Endometrium (tissue), 2 donors: ENCODE data around the gene GABRA4.

Experiments used
- FAIRE-seq: peaks from 2 replicates; lab custom pipeline; 2012; peaks lifted over from hg19 to GRCh38; lab: Jason Lieb, UNC
- donor health status: control.
- donor health status: control.

The GABRA4 gene

GRCh38 chr4:46993075-46994006, at the start of gene GABRA4:
Gene GABRA4, minus strand, starts transcription at chr4:46993581. Its CDS starts 157 bp downstream, at chr4:46993424.
- no peak for FAIRE-seq

DNA sequence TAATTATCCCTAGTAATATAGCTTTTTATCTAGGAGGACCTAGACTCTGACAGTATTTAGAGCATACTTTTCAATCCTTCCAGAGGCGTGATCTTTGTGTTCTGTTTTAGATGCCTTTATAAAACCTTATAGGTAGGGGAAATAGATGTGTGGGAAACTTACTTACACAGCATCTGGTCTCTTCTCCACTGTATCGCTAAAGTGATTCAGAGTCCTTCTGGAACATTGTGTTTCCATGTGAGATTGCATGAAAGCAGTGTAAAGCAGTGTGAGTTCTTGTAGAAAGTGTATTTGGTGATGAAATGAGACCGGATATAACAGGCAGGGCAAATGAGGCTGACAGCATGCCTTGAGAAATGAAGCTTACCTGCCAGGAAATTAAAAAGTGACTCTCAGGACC, 47.4 kb upstream of the GABRA4 start:
- FAIRE-seq: no peak

DNA sequence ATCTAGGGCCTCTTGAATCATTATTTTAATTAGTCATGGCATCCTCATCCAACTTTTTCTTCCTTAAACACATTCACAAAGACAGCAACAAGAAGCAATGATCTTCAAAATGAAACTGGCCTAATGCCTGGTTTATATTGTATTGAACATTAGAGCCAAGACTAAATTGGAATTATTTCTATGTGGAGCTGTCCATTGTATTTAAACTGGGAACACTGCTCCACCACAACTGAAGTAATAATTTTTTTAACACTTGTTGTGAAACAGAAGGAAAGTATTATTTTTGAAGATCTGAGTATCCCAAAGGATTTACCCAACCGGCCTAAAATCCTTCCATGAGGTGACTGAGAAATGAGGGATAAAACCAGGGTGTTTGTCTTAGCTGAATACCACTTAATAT, 44.9 kb upstream of the GABRA4 start:
- no peak for FAIRE-seq

- FAIRE-seq: no peak
These were observed 39.2 kb upstream of the GABRA4 start for GRCh38 chr4:47032405-47033106.

DNA sequence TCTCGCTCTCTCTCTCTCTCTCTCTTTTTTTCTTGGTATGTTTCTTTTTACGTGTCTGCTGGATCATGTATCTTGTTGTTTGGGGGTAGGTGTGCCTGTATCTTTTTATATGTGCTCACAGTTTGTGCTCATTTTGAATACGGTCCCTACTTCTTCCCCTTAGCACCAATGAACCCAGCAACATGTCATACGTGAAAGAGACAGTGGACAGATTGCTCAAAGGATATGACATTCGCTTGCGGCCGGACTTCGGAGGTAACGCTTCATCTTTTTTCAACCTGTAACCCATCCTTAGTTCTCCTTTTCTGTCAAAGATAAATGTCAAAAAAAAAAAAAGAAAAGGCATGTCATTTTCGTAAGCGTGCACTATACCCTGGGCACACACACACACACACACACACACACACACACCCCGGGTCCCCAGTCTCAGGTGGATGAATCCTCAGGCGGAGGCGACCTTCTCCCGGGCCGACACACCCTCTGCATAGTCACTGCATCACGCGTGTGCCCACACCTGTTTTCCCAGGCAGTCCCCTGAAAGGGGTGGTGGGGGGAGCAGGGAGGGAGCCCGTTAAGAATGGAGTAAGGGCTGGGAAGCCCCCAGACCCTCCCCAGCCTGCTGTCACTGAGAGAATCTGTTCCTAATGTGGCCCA, 38.5 kb upstream of the GABRA4 start:
- FAIRE-seq: no peak

- FAIRE-seq: no peak
These were observed 37.8 kb upstream of the GABRA4 start, which contains the start of gene GABRB1 for GRCh38 chr4:47031011-47031678. Gene GABRB1, plus strand, starts transcription at chr4:47031567.

DNA sequence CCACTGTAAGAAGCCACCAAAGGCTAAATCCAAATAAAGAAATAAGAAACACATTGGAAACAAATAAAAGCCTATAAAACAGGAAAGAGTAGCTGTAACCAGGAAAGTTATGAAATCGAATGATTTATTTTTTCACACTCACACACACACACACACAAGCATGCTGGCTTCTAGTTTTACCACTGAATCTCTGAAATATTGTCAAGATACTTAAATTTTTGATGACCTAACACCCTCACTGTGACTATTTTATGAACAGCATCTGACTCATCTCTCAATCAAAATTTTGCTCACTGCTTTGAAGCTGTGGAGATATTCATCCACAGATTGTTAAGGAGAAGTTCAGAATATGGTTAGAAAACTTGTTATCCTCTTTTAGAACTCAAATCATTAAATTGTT, 24.1 kb upstream of the GABRA4 start:
- FAIRE-seq: no peak

DNA sequence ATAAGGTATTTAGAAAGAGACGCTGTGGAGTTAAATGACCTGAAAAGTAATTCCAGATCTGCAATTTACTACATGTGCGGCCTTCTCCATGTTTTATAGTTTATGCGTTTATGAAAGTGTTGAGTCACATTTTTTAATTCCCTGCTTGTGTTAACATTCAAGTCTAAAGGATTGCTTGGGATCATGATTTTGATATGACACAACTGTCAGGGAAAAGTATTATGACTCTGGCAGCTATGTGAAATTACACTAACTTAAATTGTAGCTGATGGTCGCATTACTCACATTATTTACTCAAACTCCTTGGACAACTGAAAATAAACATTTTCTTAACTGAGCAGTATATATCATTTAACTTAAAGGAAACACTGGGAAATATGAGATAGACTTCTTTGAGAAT, 23.7 kb upstream of the GABRA4 start:
- no peak for FAIRE-seq

DNA sequence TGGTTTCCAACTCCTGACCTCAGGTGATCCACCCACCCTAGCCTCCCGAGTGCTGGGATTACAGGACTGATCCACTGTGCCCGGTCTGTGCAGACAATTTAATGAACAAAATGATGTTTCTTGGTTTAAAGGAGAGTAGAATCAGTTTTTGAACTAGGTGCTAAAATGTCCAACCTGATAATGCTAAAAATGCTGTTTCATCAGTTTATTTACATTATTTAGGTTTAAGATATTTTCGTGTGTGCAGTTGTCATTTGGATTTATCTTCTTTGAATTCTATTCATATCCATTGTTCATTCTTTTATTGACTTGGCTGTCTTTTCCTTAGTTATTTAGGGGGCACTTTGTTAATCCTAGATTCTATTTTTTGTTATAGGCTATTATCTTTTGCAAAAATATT, 20.0 kb upstream of the GABRA4 start:
- FAIRE-seq: no peak

GRCh38 chr4:47012676-47013075, 19.3 kb upstream of the GABRA4 start:
- no peak for FAIRE-seq

GRCh38 chr4:47010912-47011446, 17.6 kb upstream of the GABRA4 start:
- no peak for FAIRE-seq

GRCh38 chr4:47010347-47010911, 17.0 kb upstream of the GABRA4 start:
- FAIRE-seq: no peak

DNA sequence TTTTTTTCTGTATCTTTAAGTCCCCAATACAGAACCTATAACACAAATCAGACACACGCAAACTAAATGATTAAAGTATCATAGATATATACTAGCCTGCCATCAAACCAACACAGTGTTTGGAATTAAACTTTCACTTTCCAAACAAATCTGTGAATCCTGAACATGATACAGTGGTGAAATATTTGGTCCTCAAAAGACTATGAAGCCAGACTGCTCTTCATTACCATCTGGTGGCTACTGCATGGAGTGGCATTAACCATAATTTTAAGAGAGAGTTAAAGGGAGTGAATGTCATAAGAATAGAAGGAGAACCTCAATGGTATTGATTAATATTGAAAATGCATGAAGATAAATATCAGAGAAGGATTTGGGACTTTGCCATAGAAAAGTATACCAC, 9.2 kb upstream of the GABRA4 start:
- no peak for FAIRE-seq

DNA sequence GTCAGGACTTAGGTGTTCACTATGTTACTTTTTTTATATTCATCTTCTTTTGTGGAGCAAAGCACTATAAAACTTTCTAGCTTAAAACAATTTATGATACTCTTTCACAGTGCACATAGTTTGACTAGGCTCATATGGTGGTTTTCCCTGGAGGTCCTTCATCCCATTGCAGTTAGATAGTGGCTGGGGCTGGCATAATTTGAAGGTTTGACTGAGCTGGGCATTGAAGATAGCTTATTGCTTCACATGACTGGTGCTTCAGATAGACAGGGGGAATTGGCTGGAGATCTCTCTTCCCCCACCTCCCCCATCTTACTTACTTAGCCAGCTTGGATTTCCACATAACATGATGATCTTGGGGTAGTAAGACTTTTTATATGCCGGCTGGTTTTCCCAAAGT, 7.0 kb upstream of the GABRA4 start:
- FAIRE-seq: no peak

DNA sequence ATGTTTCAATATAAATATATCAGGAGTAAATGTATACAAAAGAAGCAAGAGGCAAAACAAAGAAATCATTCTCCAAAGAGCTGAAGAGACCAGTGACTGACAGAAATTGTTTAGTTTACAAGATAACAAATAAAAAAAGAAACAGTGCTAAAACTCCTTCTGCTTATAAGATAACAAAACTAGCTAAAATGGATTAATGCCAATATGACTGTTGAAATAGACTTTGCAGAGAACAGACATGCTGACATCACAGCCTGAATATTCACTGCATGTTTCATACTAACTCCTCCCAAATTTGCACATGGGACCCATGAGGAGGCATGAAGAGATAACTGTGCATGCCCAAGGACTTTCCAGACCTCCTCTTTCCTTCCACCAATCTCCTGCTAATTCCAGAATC, 6.2 kb upstream of the GABRA4 start:
- no peak for FAIRE-seq

GRCh38 chr4:46994007-46994405, 625 bp upstream of the GABRA4 start:
- FAIRE-seq: no peak

DNA sequence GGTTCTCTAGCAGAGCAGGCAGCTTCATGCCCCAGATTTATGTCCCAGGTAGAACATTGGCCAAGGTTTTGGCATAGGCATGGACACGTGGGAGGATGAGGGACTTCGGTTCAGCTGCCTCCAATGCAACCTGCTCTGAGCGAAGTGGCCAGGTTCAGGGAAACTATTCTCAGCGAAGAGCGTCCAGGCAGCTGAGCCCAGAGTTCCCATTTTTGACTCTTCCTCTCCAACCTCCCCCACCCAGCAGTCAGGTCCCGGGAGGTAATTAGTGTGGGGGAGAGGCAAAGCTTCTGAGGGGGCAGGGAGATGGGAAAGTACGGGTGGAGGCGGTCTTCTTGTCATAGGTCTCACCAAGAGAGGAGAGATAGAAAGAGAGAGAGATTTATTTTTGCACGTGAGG, 1.0 kb downstream of the GABRA4 start:
- no peak for FAIRE-seq

DNA sequence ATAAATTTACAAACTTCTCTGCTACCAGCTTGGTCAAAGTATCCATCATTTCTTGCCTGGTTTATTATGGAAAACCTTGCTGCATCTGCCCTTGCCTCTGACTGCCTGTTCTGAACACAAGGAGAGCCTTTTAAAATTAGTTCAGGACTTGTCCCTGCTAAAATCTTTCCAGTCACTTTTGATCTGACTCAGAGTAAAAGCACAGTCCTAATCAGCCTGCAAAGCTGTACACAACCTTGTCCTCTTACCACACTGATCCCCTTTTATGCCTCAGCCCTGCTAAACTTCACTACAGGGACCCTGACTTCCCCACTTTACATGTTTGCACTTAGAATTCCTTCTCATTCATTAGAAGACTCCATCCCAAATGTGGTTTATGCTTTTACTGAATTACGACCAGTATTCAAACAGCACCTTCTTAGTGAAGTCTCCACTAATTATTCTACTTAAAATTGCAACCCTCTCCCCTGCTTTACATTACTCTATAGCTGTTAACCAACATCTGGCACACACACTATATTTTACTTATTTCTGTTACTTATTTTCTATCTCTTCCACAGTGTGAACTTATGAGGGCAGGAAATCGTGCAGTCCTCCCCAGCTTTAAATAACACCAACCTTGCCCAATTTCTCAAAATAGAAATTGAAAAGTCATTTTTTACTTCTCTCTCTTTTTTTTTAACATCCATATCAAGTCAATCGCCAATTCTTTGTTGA, 6.3 kb downstream of the GABRA4 start:
- FAIRE-seq: no peak

DNA sequence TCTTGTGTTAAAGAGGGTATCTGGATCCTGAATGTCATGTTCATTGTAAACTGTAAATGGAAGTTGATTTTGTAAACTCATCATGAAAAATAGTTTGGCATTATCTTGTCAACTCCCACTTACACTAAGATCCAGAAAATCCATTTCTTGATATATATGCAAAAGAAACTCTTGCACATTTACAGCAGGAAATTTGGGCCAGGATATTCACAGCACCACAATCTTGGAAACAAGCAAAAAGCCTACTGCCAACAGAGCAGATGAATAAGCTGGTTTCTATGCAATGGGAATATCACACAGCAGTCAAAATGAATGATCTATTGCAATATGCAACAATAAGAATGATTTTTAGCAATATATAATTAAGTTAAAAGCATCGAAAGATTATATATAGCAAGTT, 8.6 kb downstream of the GABRA4 start:
- no peak for FAIRE-seq

DNA sequence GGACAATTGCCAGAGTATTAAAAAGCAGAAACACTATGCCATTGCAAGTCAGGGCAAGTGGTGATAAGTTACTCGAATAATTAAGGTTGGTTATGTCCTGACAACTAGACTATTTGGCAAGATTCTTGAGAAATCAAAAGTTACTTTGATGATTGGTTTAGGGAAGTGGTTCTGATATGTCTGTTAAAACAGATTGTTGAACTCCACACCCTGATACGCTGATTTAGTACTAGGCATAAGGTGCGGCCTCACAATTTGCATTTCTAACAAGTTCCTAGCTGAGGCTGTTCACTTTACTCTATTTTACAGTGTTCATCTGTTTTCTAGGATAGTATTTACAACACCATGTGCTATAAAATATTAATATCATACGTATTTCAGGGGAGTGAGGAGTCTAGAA, 12.5 kb downstream of the GABRA4 start:
- FAIRE-seq: no peak

DNA sequence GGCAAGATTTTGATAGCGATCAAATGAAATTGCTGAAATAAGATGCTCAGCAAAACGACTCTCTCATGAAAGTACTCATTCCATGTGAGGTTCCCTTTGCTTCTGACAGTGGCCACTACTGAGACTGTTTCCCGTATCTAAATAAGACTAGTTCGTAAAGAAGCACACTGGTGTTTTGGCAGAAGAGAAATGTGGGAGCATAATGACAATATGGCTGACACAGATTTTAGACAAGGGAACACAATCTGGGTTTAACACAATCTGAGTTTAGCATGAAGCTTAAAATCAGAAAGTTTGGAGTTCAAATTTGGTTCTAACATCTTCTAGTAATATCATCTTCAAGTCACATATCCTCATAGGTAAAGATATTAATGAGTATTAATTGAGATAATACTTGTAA, 13.7 kb downstream of the GABRA4 start:
- FAIRE-seq: no peak
